Ovary (tissue), 3 donors: ENCODE measurements around the gene RASGRF2.

Source experiments
- EP300 ChIP-seq: sonication (generic); formaldehyde crosslinking; IDR thresholded peaks from one replicate; pipeline ENCODE4 v1.6.1; 2017; ENCODE audit warnings: antibody characterized with exemption
- POLR2A ChIP-seq: fragments of 450-650 bp; IDR thresholded peaks from one replicate; pipeline ENCODE4 v1.6.1; 2017; ENCODE audit warnings: antibody characterized with exemption, mild to moderate bottlenecking, moderate library complexity
- TF ChIP-seq, protein P1 (sequence below), 3 donors: fragments of 450-650 bp in 2 of 3; fragments of 200-600 bp in 1 of 3; IDR thresholded peaks; one replicate each; pipeline versions ENCODE4 v1.5.1 to v1.8.0; 2016 to 2022; ENCODE audit warnings: antibody characterized with exemption in 3 of 3, mild to moderate bottlenecking in 1 of 3
- donor health status: DM: no; HTN: no; CAD: no.

DNA sequence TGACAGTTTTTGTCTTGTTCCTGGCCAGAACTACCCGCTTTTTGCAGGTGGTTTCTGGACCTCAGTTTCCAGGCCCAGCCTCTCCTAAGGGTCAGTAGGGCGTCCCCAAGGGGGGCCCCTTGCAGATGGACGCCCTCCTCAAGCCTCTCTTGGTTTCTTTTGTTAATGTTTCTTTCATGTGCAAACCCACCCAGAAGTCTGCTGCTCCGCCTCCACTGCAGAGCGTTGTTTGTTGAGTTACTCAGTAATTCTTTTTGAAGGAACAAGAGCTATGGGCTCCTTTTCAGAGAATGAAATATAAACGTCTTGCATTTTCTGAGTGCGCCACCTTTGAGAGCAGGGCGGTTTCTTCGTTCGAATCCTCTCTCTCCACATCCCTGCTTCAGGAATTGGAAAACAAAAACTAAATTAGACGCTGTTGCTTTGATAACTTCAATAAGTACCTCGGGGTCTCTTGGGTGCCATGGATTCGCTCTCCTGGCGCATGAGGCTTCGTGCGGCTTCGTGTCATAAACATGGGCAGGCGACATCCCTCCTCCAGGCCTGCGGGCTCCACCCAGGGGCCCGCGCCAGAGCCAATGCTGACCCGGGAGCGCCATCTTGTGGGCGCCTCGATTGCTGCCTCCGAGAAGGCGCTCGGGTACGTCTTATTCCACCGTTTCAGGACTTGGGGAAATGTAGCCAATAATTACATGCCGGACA, 234.6 kb downstream of the RASGRF2 start:
- TF ChIP-seq, protein P1, sequence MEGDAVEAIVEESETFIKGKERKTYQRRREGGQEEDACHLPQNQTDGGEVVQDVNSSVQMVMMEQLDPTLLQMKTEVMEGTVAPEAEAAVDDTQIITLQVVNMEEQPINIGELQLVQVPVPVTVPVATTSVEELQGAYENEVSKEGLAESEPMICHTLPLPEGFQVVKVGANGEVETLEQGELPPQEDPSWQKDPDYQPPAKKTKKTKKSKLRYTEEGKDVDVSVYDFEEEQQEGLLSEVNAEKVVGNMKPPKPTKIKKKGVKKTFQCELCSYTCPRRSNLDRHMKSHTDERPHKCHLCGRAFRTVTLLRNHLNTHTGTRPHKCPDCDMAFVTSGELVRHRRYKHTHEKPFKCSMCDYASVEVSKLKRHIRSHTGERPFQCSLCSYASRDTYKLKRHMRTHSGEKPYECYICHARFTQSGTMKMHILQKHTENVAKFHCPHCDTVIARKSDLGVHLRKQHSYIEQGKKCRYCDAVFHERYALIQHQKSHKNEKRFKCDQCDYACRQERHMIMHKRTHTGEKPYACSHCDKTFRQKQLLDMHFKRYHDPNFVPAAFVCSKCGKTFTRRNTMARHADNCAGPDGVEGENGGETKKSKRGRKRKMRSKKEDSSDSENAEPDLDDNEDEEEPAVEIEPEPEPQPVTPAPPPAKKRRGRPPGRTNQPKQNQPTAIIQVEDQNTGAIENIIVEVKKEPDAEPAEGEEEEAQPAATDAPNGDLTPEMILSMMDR (IDR thresholded peaks at IDR 0.05) = peak; percentile 65 to 91 (median 70)
- TF ChIP-seq POLR2A (no peak), EP300 (no peak)
